MM.1S (cell line): ENCODE results near the gene BOC.

ENCODE experiments used
- DNase-seq: peaks from one replicate; pipeline ENCODE4 v3.0.0-alpha.2; 2015
- H2AFZ ChIP-seq: fragments of 300-600 bp; sonication (generic); 2 replicates; pipeline ENCODE4 v1.6.0; 2016; ENCODE audit warnings: antibody characterized with exemption, low read length
- H3F3A ChIP-seq: fragments of 300-600 bp; sonication (generic); 2 replicates; pipeline ENCODE4 v1.6.1; 2016; ENCODE audit warnings: mild to moderate bottlenecking, antibody characterized with exemption, low read length, moderate library complexity, mixed read lengths; ENCODE audit not compliant: insufficient read depth
- H3K27ac ChIP-seq: fragments of 300-600 bp; sonication (generic); 2 replicates; pipeline ENCODE4 v1.5.1; 2016; ENCODE audit warnings: mild to moderate bottlenecking, low read length
- H3K27me3 ChIP-seq: fragments of 300-600 bp; sonication (generic); replicated peaks from 2 replicates; pipeline ENCODE4 v1.6.0; 2016; ENCODE audit warnings: low read length; ENCODE audit not compliant: insufficient read depth
- H3K36me3 ChIP-seq: fragments of 300-600 bp; sonication (generic); replicated peaks from 2 replicates; pipeline ENCODE4 v1.6.1; 2016; ENCODE audit warnings: mild to moderate bottlenecking, low read length, mixed read lengths; ENCODE audit not compliant: insufficient read depth
- H3K4me1 ChIP-seq: fragments of 300-600 bp; sonication (generic); 2 replicates; pipeline ENCODE4 v1.6.1; 2016; ENCODE audit warnings: low read length, mixed read lengths
- H3K4me2 ChIP-seq: fragments of 300-600 bp; sonication (generic); 2 replicates; pipeline ENCODE4 v1.6.0; 2016; ENCODE audit warnings: low read depth, low read length
- H3K4me3 ChIP-seq: fragments of 300-600 bp; sonication (generic); 2 replicates; pipeline ENCODE4 v1.5.1; 2016; ENCODE audit warnings: low read length, mixed read lengths
- H3K79me2 ChIP-seq: fragments of 300-600 bp; sonication (generic); 2 replicates; pipeline ENCODE4 v1.6.1; 2016; ENCODE audit warnings: mixed run types, low read length, mixed read lengths
- H3K9ac ChIP-seq: fragments of 300-600 bp; sonication (generic); 2 replicates; pipeline ENCODE4 v1.6.1; 2016; ENCODE audit warnings: low read length, mixed read lengths
- H3K9me2 ChIP-seq: fragments of 300-600 bp; sonication (generic); replicated peaks from 2 replicates; pipeline ENCODE4 v1.6.1; 2016; ENCODE audit warnings: mild to moderate bottlenecking, low read length, mixed read lengths; ENCODE audit not compliant: insufficient read depth
- H3K9me3 ChIP-seq: fragments of 300-600 bp; sonication (generic); replicated peaks from 2 replicates; pipeline ENCODE4 v1.6.1; 2016; ENCODE audit warnings: mild to moderate bottlenecking, low read length, mixed read lengths; ENCODE audit not compliant: insufficient read depth
- H4K20me1 ChIP-seq: fragments of 300-600 bp; sonication (generic); 2 replicates; pipeline ENCODE4 v1.6.1; 2016; ENCODE audit warnings: mild to moderate bottlenecking, low read length, moderate library complexity, mixed read lengths; ENCODE audit not compliant: insufficient read depth
- EZH2 ChIP-seq: fragments of 300-600 bp; sonication (generic); optimal IDR thresholded peaks from 2 replicates; pipeline ENCODE3; 2017; ENCODE audit warnings: low read depth, mild to moderate bottlenecking, antibody characterized with exemption, low read length, mixed read lengths
- EZH2phosphoT487 ChIP-seq: fragments of 300-600 bp; sonication (generic); IDR thresholded peaks from 2 replicates; pipeline ENCODE4 v1.6.1; 2018; ENCODE audit warnings: antibody characterized with exemption, low read length
- TF ChIP-seq, protein P1 (sequence below): fragments of 300-600 bp; sonication (generic); IDR thresholded peaks from 2 replicates; pipeline ENCODE4 v1.5.1; 2016; ENCODE audit warnings: antibody characterized with exemption, low read length, mixed read lengths

BOC gene

DNA sequence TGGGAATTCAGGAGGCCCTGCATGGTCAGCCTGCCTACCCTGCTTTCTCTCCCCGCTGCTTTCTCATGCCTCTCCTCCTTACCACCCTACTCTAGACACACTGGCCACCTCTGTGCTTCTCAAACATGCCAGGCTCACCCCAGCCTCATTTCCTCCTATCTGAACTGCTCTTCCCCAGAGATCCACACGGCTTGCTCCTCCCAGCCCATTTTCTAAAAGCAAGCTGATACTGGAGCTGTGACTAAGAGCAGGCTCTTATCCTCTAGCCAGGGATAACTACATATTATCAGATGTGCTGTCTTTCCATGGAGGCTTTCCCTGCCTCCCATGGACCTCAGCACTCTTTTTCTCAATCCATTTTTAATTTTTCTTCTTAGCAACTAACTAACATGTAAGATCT is 85.9 kb downstream of the BOC start:
- Histone ChIP-seq H2AFZ (no peak overlapping the region), H3K9me2 (no peaks in the 10 kb centered on the region)
- TF ChIP-seq, protein P1, sequence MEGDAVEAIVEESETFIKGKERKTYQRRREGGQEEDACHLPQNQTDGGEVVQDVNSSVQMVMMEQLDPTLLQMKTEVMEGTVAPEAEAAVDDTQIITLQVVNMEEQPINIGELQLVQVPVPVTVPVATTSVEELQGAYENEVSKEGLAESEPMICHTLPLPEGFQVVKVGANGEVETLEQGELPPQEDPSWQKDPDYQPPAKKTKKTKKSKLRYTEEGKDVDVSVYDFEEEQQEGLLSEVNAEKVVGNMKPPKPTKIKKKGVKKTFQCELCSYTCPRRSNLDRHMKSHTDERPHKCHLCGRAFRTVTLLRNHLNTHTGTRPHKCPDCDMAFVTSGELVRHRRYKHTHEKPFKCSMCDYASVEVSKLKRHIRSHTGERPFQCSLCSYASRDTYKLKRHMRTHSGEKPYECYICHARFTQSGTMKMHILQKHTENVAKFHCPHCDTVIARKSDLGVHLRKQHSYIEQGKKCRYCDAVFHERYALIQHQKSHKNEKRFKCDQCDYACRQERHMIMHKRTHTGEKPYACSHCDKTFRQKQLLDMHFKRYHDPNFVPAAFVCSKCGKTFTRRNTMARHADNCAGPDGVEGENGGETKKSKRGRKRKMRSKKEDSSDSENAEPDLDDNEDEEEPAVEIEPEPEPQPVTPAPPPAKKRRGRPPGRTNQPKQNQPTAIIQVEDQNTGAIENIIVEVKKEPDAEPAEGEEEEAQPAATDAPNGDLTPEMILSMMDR, result no peak
- TF ChIP-seq EZH2 (no peak), EZH2phosphoT487 (no peak)

DNA sequence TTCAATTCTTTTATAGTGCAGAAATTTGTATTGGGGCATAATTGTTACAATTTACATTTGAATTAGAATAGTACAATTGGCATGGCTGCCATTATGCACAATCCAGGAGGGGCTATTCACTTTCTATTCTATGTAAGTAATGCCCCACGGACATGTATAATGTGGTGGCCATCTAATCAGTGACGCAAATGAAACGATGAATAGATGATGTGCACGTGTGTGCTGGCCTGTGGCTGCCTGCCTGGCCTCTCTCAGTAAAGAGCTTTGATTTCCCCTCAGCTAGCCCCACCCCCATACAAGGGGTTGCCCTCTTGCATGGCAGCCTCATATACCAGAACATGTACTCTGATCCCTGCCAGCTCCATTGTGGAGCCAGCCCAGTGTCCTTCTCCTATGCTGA is 86.5 kb downstream of the BOC start:
- no peak overlapping the region for H3K4me3 ChIP-seq
- no peaks in the 10 kb centered on the region for H4K20me1 ChIP-seq
- H3K27ac ChIP-seq, result no peak overlapping the region
- H3K36me3 ChIP-seq, result no peaks in the 10 kb centered on the region
- no peaks in the 10 kb centered on the region for H3K9me3 ChIP-seq
- no peak overlapping the region for H2AFZ ChIP-seq
- H3K9me2 ChIP-seq, result no peaks in the 10 kb centered on the region
- TF ChIP-seq EZH2phosphoT487 (no peak), EZH2 (no peak)
- TF ChIP-seq, protein P1, result no peak
- H3K9ac ChIP-seq, result no peak overlapping the region
- H3K4me2 ChIP-seq, result no peak overlapping the region
- no peaks in the 10 kb centered on the region for H3K27me3 ChIP-seq
- H3F3A ChIP-seq, result no peaks in the 10 kb centered on the region
- no peaks in the 10 kb centered on the region for H3K79me2 ChIP-seq
- peaks cover 4% of the 10 kb centered on the region; the same call in 1 of the 2 replicates for H3K4me1 ChIP-seq
- DNase-seq, result no peak

More for the DNA sequence above, 85.9 kb downstream of the BOC start:
- DNase-seq, result no peak
- no peaks in the 10 kb centered on the region for H3K9me3 ChIP-seq
- no peak overlapping the region for H3K4me3 ChIP-seq
- no peaks in the 10 kb centered on the region for H3K79me2 ChIP-seq
- H3K4me2 ChIP-seq, result no peak overlapping the region
- H4K20me1 ChIP-seq, result no peaks in the 10 kb centered on the region
- peaks cover 4% of the 10 kb centered on the region; the same call in 1 of the 2 replicates for H3K4me1 ChIP-seq
- H3K9ac ChIP-seq, result no peak overlapping the region
- no peaks in the 10 kb centered on the region for H3K36me3 ChIP-seq
- H3K27ac ChIP-seq, result no peak overlapping the region
- no peaks in the 10 kb centered on the region for H3K27me3 ChIP-seq
- H3F3A ChIP-seq, result no peaks in the 10 kb centered on the region

DNA sequence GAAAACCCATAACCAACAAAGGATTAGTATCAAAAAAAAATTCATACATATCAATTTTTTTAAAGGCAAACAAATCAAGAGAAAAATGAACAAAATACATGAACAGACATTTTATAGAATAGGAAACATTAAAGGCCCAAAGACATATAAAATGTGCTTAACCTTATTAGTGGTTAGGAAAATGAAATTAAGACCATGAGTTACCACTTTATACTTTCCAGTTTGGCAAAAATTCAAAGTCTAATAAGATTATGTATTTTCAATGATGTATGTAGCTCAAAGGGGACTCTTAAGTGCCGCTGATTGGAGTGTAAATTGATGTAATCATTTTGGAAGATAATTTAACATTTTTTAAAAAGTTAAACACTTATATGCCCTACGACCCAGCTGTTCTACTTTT is 89.2 kb downstream of the BOC start:
- no peaks in the 10 kb centered on the region for H4K20me1 ChIP-seq
- H3K4me1 ChIP-seq, result peaks cover 4% of the 10 kb centered on the region; the same call in 1 of the 2 replicates
- no peak overlapping the region for H3K9ac ChIP-seq
- no peaks in the 10 kb centered on the region for H3K36me3 ChIP-seq
- no peak overlapping the region for H3K4me2 ChIP-seq
- no peaks in the 10 kb centered on the region for H3K9me2 ChIP-seq
- no peak overlapping the region for H3K27ac ChIP-seq
- H2AFZ ChIP-seq, result no peak overlapping the region
- DNase-seq, result no peak
- H3F3A ChIP-seq, result no peaks in the 10 kb centered on the region
- H3K27me3 ChIP-seq, result no peaks in the 10 kb centered on the region
- TF ChIP-seq, protein P1, result no peak
- TF ChIP-seq EZH2 (no peak), EZH2phosphoT487 (no peak)
- H3K9me3 ChIP-seq, result no peaks in the 10 kb centered on the region
- no peaks in the 10 kb centered on the region for H3K79me2 ChIP-seq
- H3K4me3 ChIP-seq, result no peak overlapping the region

DNA sequence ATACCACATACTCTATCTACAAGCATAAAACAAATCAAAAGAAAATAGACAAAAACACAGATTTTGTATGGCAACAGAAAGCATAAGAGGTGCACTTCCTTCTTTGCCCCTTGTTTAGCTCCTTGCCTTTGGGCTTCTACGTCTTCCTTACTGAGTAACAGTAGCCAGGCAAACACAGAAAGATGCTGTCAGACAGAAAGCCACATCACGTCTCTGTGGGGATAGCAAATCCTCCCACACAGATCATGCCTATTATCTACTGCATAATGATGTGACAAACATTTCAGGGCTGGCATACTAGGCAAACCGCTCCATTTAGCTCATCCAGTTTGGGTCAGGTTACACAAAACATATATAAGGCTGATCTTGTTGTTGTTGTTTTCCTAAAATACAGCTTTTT is 92.7 kb downstream of the BOC start:
- Histone ChIP-seq H3K4me3 (no peak overlapping the region), H3K9me3 (no peaks in the 10 kb centered on the region), H3K4me1 (peaks cover 4% of the 10 kb centered on the region; the same call in 1 of the 2 replicates), H2AFZ (no peak overlapping the region), H3K9ac (no peak overlapping the region), H3K27ac (no peak overlapping the region), H3F3A (no peaks in the 10 kb centered on the region), H4K20me1 (no peaks in the 10 kb centered on the region), H3K36me3 (no peaks in the 10 kb centered on the region), H3K79me2 (no peaks in the 10 kb centered on the region), H3K4me2 (no peak overlapping the region), H3K27me3 (no peaks in the 10 kb centered on the region), H3K9me2 (no peaks in the 10 kb centered on the region)
- TF ChIP-seq EZH2 (no peak), EZH2phosphoT487 (no peak)
- TF ChIP-seq, protein P1, result no peak
- DNase-seq, result no peak
